ENCODE data around the gene ZBTB26.

DNA sequence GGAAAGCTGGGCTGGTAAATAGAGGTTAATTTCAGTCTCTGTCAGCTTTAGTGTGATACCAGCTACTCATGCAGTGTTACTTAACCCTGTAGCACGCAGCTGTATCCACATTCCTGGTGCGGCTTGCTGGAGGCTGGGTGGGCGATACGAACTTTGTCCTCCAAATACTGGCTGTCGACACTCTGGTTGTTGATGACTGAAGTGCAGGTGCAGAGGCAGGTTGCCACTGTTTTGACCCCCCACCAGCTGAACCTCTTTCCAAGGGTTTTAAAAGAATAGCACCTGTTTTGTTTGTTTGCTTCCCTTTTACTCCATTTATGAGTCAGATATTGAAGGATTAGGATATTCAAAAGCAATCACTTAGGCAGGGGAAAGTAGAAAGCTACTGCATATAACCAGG is 5.2 kb upstream of the ZBTB26 start:
- no peak for TF ChIP-seq POLR2A (IDR thresholded peaks at IDR 0.05)
- TF ChIP-seq, protein P1, sequence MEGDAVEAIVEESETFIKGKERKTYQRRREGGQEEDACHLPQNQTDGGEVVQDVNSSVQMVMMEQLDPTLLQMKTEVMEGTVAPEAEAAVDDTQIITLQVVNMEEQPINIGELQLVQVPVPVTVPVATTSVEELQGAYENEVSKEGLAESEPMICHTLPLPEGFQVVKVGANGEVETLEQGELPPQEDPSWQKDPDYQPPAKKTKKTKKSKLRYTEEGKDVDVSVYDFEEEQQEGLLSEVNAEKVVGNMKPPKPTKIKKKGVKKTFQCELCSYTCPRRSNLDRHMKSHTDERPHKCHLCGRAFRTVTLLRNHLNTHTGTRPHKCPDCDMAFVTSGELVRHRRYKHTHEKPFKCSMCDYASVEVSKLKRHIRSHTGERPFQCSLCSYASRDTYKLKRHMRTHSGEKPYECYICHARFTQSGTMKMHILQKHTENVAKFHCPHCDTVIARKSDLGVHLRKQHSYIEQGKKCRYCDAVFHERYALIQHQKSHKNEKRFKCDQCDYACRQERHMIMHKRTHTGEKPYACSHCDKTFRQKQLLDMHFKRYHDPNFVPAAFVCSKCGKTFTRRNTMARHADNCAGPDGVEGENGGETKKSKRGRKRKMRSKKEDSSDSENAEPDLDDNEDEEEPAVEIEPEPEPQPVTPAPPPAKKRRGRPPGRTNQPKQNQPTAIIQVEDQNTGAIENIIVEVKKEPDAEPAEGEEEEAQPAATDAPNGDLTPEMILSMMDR (IDR thresholded peaks at IDR 0.05): no peak
- no peak for TF ChIP-seq POLR2AphosphoS5 (IDR thresholded peaks at IDR 0.05)
- no peak for TF ChIP-seq EP300 (IDR thresholded peaks at IDR 0.05)

Measured in gastroesophageal sphincter (tissue), 3 donors.